C1 segment of cervical spinal cord (tissue), 14 donors: Measurements from ENCODE around the gene COQ3.

Source experiments
- DNase-seq, 14 donors: peaks; one replicate each; lab custom pipeline; 2025; lab: John Stamatoyannopoulos, UW

The COQ3 gene

GRCh38 chr6:99393698-99394531, at the start of gene COQ3:
Gene COQ3 (minus strand): TSS chr6:99394195. CDS start chr6:99394179, 16 bp downstream.
- peak; percentile 6 to 86 (median 67) for DNase-seq

GRCh38 chr6:99434702-99435530, 40.9 kb upstream of the COQ3 start:
- peak in 1 of 14 donors; percentile 7 for DNase-seq

GRCh38 chr6:99432877-99433276, 38.9 kb upstream of the COQ3 start:
- no peak for DNase-seq

- no peak for DNase-seq
These were observed 37.9 kb upstream of the COQ3 start for GRCh38 chr6:99431901-99432300.

GRCh38 chr6:99427988-99428387, 34.0 kb upstream of the COQ3 start:
- DNase-seq, result no peak

- no peak for DNase-seq
These were observed 32.4 kb upstream of the COQ3 start for GRCh38 chr6:99426451-99426757.

- DNase-seq, result peak; percentile 59 to 98 (median 90)
These were observed 31.9 kb upstream of the COQ3 start for GRCh38 chr6:99425647-99426450.

- DNase-seq, result peak; percentile 41 to 98 (median 94)
These were observed 31.0 kb upstream of the COQ3 start, which contains the start of gene PNISR for GRCh38 chr6:99424761-99425646. Gene PNISR (minus strand): TSS chr6:99425308. CDS start chr6:99414659, 10,649 bp downstream.

- DNase-seq, result no peak
These were observed 30.0 kb upstream of the COQ3 start for GRCh38 chr6:99424022-99424421.

GRCh38 chr6:99422912-99423311, 28.9 kb upstream of the COQ3 start:
- no peak for DNase-seq

- DNase-seq, result no peak
These were observed 23.1 kb upstream of the COQ3 start for GRCh38 chr6:99416892-99417767.

GRCh38 chr6:99416226-99416625, 22.2 kb upstream of the COQ3 start:
- no peak for DNase-seq

- no peak for DNase-seq
These were observed 21.5 kb upstream of the COQ3 start for GRCh38 chr6:99415446-99415845.

- peak in 5 of 14 donors; percentile 8 to 24 (median 12) for DNase-seq
These were observed 18.1 kb upstream of the COQ3 start for GRCh38 chr6:99412065-99412464.

GRCh38 chr6:99409672-99410071, 15.7 kb upstream of the COQ3 start:
- no peak for DNase-seq

- DNase-seq, result no peak
These were observed 13.1 kb upstream of the COQ3 start for GRCh38 chr6:99407076-99407475.

GRCh38 chr6:99402448-99402847, 8.5 kb upstream of the COQ3 start:
- DNase-seq, result no peak

- DNase-seq, result no peak
These were observed 3.3 kb upstream of the COQ3 start for GRCh38 chr6:99397287-99397686.

GRCh38 chr6:99393366-99393697, 663 bp downstream of the COQ3 start:
- no peak for DNase-seq

- DNase-seq, result no peak
These were observed 3.1 kb downstream of the COQ3 start for GRCh38 chr6:99390896-99391295.
